HG03175 (cell line): ENCODE results near the gene ZSCAN16.

ENCODE experiments used
- ATAC-seq: cut with Tn5 transposase; IDR thresholded peaks from one replicate; pipeline ENCODE4 v1.9.1; 2021; ENCODE audit warnings: mild to moderate bottlenecking, moderate library complexity; ENCODE audit not compliant: unreplicated experiment

The ZSCAN16 gene

GRCh38 chr6:28125401-28125800 is 992 bp downstream of the ZSCAN16 start:
- ATAC-seq = no peak

GRCh38 chr6:28134015-28134414 is 9.6 kb downstream of the ZSCAN16 start:
- no peak for ATAC-seq

- ATAC-seq = no peak
Measured at GRCh38 chr6:28134716-28135115, 10.3 kb downstream of the ZSCAN16 start.

- ATAC-seq = no peak
Measured at GRCh38 chr6:28135393-28135792, 11.0 kb downstream of the ZSCAN16 start.

GRCh38 chr6:28136585-28137504 is 12.4 kb downstream of the ZSCAN16 start:
- peak; percentile 64 for ATAC-seq

- ATAC-seq = no peak
Measured at GRCh38 chr6:28137505-28137981, 13.1 kb downstream of the ZSCAN16 start.

GRCh38 chr6:28139860-28140543 is 15.6 kb downstream of the ZSCAN16 start:
- ATAC-seq = no peak

GRCh38 chr6:28140616-28141015 is 16.2 kb downstream of the ZSCAN16 start:
- no peak for ATAC-seq

GRCh38 chr6:28141500-28142329 is 17.3 kb downstream of the ZSCAN16 start, which contains the start of gene ZKSCAN8:
ZKSCAN8 (plus strand) TSS chr6:28141883; CDS start chr6:28148408, 6,525 bp downstream.
- peak; percentile 86 for ATAC-seq

GRCh38 chr6:28142446-28142845 is 18.0 kb downstream of the ZSCAN16 start:
- ATAC-seq = no peak

- no peak for ATAC-seq
Measured at GRCh38 chr6:28145231-28145630, 20.8 kb downstream of the ZSCAN16 start.

GRCh38 chr6:28152531-28152930 is 28.1 kb downstream of the ZSCAN16 start:
- no peak for ATAC-seq

GRCh38 chr6:28153546-28153945 is 29.1 kb downstream of the ZSCAN16 start:
- ATAC-seq = no peak

GRCh38 chr6:28154357-28154756 is 29.9 kb downstream of the ZSCAN16 start:
- no peak for ATAC-seq

- ATAC-seq = no peak
Measured at GRCh38 chr6:28158318-28158717, 33.9 kb downstream of the ZSCAN16 start.

- ATAC-seq = no peak
Measured at GRCh38 chr6:28159029-28159607, 34.7 kb downstream of the ZSCAN16 start.

- no peak for ATAC-seq
Measured at GRCh38 chr6:28160233-28160632, 35.8 kb downstream of the ZSCAN16 start.

- ATAC-seq = peak; percentile 98
Measured at GRCh38 chr6:28161410-28162079, 37.1 kb downstream of the ZSCAN16 start.

GRCh38 chr6:28165563-28165962 is 41.2 kb downstream of the ZSCAN16 start:
- no peak for ATAC-seq

GRCh38 chr6:28167068-28167467 is 42.7 kb downstream of the ZSCAN16 start:
- no peak for ATAC-seq
